ENCODE data around the gene RNF123. TPM values are rescaled to one million over a fixed set of nuclear protein-coding genes. Genes with fewer than 3 reads are reported as not detected.
"Not testable (repeated sequence)": the region's sequence is repeated elsewhere in the genome, so short reads cannot be mapped to it uniquely, and the experiment has no call there.

The RNF123 gene
- total RNA-seq, 2 donors from 2014 or later: 18.4 to 28.7 TPM

DNA sequence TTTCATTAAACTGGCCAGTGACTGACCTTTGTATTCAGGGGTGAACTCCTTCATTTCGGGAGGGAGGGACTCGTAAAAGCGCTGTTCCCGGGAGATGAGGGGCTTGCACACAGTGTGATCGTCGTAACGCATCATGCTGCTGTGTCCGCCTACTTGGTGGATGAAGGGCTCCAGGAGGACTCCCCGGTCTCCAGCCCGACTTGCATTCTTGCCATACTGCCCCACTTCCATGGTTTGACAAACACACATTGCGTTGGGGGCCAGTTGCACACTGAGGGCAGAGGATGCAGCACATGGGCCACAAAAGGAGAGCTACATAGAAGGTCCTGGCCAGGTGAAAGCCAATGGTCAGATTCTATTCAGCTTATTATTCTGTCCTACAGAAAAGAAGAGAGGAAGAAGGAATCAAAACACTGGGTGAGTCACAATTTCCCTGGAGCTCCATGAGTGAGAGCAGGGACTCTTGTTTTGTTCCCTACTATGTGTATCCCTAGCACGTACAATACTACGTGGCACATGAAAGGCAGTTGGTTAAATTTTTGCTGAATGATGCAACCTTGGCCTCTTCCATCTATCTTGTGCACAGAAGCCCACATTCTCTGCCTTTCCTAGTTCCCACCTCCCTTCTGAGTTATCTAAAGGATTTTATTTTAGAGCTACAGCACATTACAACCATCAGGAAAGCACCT is 58.6 kb downstream of the RNF123 start:
- Histone ChIP-seq H3K4me1 (peaks cover 8% of the 10 kb centered on the region), H3K9me3 (no peaks in the 10 kb centered on the region), H3K4me3 (no peak overlapping the region), H3K36me3 (replicated peaks in 1 of 2; ENCODE audit: insufficient read depth in 1 of 2, low read depth in 2 of 2) (no peaks in the 10 kb centered on the region), H3K27ac (no peak overlapping the region), H3K27me3 (no peaks in the 10 kb centered on the region)
- TF ChIP-seq POLR2A (IDR thresholded peaks at IDR 0.05): no peak
- TF ChIP-seq, protein P1, sequence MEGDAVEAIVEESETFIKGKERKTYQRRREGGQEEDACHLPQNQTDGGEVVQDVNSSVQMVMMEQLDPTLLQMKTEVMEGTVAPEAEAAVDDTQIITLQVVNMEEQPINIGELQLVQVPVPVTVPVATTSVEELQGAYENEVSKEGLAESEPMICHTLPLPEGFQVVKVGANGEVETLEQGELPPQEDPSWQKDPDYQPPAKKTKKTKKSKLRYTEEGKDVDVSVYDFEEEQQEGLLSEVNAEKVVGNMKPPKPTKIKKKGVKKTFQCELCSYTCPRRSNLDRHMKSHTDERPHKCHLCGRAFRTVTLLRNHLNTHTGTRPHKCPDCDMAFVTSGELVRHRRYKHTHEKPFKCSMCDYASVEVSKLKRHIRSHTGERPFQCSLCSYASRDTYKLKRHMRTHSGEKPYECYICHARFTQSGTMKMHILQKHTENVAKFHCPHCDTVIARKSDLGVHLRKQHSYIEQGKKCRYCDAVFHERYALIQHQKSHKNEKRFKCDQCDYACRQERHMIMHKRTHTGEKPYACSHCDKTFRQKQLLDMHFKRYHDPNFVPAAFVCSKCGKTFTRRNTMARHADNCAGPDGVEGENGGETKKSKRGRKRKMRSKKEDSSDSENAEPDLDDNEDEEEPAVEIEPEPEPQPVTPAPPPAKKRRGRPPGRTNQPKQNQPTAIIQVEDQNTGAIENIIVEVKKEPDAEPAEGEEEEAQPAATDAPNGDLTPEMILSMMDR (IDR thresholded peaks at IDR 0.05): no peak
- WGBS, 2 donors: 88 to 92% methylated on average over 13 of the region's 13 CpGs
- DNase-seq: no peak
- intact Hi-C loops (cut with DNase I): no loop called here
- ATAC-seq: no peak

DNA sequence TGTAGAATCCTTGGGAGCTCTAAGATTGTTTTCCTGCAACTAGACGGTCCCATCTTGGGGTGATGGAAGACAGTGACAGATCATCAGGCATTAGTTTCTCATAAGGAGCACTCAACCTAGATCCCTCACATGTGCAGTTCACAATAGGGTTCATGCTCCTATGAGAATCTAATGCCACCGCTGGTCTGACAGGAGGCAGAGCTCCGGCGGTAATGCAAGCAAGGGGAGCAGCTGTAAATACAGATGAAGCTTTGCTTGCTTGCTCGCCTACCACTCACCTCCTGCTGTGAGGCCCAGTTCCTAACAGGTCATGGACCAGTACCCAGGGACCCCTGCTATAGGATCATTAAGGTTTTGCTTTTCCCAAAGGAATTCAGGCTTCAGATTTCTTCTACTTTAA is 59.5 kb downstream of the RNF123 start:
- H3K36me3 ChIP-seq (replicated peaks in 1 of 2; ENCODE audit: insufficient read depth in 1 of 2, low read depth in 2 of 2); H3K27me3 ChIP-seq: not testable (repeated sequence)

DNA sequence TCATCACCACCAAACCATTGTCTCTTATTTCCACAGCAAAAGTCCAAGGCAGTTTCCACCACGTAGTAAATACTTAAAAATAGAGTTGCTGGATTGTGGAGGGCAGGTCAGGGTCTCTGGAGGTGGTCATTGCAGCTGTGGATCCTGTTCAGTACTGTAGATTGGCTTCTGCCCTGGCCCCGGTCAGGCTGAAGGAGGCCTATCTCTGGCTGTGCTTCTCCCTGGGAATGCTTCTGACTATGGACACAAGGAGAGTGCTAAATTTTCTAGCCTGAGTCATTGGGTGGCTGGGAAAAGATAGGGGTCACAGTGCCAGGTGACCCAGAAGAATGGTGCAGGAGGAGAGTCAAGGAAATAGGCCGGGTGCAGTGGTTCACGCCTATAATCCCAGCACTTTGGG is 60.7 kb downstream of the RNF123 start:
- TF ChIP-seq POLR2A (IDR thresholded peaks at IDR 0.05): no peak
- TF ChIP-seq, protein P1 (IDR thresholded peaks at IDR 0.05): no peak
- Histone ChIP-seq H3K9me3 (no peaks in the 10 kb centered on the region), H3K27ac (no peak overlapping the region), H3K4me1 (peaks cover 24% of the 10 kb centered on the region), H3K27me3 (no peaks in the 10 kb centered on the region), H3K36me3 (replicated peaks in 1 of 2; ENCODE audit: insufficient read depth in 1 of 2, low read depth in 2 of 2) (no peaks in the 10 kb centered on the region), H3K4me3 (no peak overlapping the region)
- ATAC-seq: no peak
- 94 to 95% methylated on average over 4 of the region's 4 CpGs for WGBS, 2 donors
- intact Hi-C loops (cut with DNase I): no loop called here
- DNase-seq: no peak

More for the DNA sequence above, 59.5 kb downstream of the RNF123 start:
- H3K4me3 ChIP-seq; ATAC-seq; H3K27ac ChIP-seq; H3K9me3 ChIP-seq; DNase-seq; intact Hi-C loops (cut with DNase I): not testable (repeated sequence)
- 78 to 87% methylated on average over 5 of the region's 5 CpGs for WGBS, 2 donors
- H3K4me1 ChIP-seq: peaks cover 14% of the 10 kb centered on the region

DNA sequence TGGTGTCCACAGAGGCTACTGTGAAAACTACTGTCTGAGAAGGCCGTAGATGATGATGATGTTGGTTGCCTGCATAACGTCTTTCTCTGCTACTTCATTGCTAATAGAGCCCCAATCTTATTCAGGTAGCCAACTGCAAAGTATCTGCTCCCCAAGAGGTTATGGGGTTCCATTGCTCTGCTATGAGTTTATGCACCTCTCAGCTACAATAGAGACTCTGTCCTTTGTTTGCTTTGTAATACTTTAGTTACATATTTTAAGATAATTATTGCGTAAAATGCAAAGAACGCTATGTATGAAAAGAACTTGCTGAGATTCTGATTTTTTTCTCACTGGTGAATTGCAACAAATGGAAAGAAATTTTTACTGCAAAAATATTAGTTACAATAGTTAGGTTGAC is 62.1 kb downstream of the RNF123 start:
- Histone ChIP-seq H3K27me3 (no peaks in the 10 kb centered on the region), H3K9me3 (no peaks in the 10 kb centered on the region), H3K4me3 (no peak overlapping the region), H3K4me1 (peaks cover 35% of the 10 kb centered on the region), H3K27ac (peak overlapping the region in 1 of 4 donors; percentile 39), H3K36me3 (replicated peaks in 1 of 2; ENCODE audit: insufficient read depth in 1 of 2, low read depth in 2 of 2) (no peaks in the 10 kb centered on the region)
- no peak for TF ChIP-seq POLR2A (IDR thresholded peaks at IDR 0.05)
- TF ChIP-seq, protein P1 (IDR thresholded peaks at IDR 0.05): no peak
- DNase-seq (no peak), ATAC-seq (no peak)
- 51 to 62% methylated on average over 4 of the region's 4 CpGs for WGBS, 2 donors
- intact Hi-C loops (cut with DNase I): no loop called here

DNA sequence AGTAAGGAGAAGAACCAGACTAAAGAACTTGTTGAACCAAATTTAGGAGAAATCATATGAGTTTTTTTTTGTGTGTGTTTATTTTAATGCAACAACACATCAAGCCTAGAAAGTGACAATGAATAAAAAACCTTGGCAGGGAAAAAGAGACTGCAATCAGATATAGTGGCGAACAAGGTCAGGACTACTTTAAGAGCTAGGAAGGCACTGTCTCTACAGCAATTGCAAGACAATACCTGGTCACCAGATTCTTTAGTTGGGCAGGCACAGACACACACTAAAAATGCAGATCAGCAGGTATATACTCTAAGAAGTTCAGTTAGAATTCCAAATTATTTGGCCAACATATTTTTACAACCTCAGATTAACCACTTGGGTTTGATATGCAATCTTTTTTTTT is 65.2 kb downstream of the RNF123 start:
- 50 to 65% methylated on average over 1 of the region's 1 CpG for WGBS, 2 donors
- intact Hi-C loops (cut with DNase I): no loop called here
- no peaks in the 10 kb centered on the region for H3K36me3 ChIP-seq (replicated peaks in 1 of 2; ENCODE audit: insufficient read depth in 1 of 2, low read depth in 2 of 2)
- DNase-seq (no peak), ATAC-seq (no peak)
- peaks cover 35% of the 10 kb centered on the region for H3K4me1 ChIP-seq
- TF ChIP-seq, protein P1 (IDR thresholded peaks at IDR 0.05): no peak
- no peak for TF ChIP-seq POLR2A (IDR thresholded peaks at IDR 0.05)
- no peaks in the 10 kb centered on the region for H3K27me3 ChIP-seq
- H3K4me3 ChIP-seq: no peak overlapping the region
- no peak overlapping the region for H3K27ac ChIP-seq
- H3K9me3 ChIP-seq: no peaks in the 10 kb centered on the region
